Stimulated activated memory B cell treated with anti-CD40 and anti-IgM and Interleukin-4, amounts not matched to agents 10 μg/mL and 1 μg/mL and 100 μg/mL, for 72 hours (primary cell): ENCODE measurements around the gene TOMM22.

ENCODE experiments used
- ATAC-seq: fragments of 150-1000 bp; cut with Tn5 transposase; 2 replicates; pipeline ENCODE4 v1.10.0; 2021
- H3K27ac Mint-ChIP-seq: one replicate; pipeline ENCODE4 v1.8.0; 2022; ENCODE audit warnings: mild to moderate bottlenecking, mixed read lengths
- H3K27me3 Mint-ChIP-seq: one replicate; pipeline ENCODE4 v1.8.0; 2022; ENCODE audit warnings: mixed read lengths
- H3K36me3 Mint-ChIP-seq: one replicate; pipeline ENCODE4 v1.8.0; 2022; ENCODE audit warnings: mixed read lengths
- H3K4me1 Mint-ChIP-seq: one replicate; pipeline ENCODE4 v1.8.0; 2022; ENCODE audit warnings: mixed read lengths
- H3K4me3 Mint-ChIP-seq: one replicate; pipeline ENCODE4 v1.8.0; 2022; ENCODE audit warnings: mild to moderate bottlenecking, moderate library complexity, mixed read lengths
- H3K9me3 Mint-ChIP-seq: one replicate; pipeline ENCODE4 v1.8.0; 2022; ENCODE audit warnings: mixed read lengths

TOMM22 gene

DNA sequence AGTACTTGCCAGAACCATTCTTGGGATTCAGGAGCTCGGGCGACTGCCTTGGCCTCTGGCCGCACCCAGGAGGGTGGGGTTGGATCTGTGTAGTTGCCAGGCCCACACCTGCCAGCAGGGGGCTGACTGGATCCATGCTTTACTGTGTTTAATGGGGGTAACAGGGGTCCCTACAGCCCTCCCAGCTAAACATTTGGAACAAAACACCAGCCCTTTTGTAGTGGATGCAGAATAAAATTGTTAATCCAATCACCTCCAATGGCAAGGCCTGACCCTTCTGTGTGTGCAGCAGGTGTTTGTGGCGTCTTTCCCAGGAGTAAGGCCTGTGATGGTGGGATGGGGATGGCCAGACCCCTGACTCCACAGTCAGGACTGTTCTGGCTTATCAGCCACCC lies 51.6 kb downstream of the TOMM22 start:
- Mint-ChIP-seq H3K4me3 (no peak overlapping the region), H3K4me1 (peaks cover 55% of the 10 kb centered on the region), H3K27ac (peak overlapping the region; percentile 72), H3K9me3 (no peaks in the 10 kb centered on the region), H3K36me3 (peaks cover 68% of the 10 kb centered on the region), H3K27me3 (no peaks in the 10 kb centered on the region)
- ATAC-seq, result peak; percentile 67

DNA sequence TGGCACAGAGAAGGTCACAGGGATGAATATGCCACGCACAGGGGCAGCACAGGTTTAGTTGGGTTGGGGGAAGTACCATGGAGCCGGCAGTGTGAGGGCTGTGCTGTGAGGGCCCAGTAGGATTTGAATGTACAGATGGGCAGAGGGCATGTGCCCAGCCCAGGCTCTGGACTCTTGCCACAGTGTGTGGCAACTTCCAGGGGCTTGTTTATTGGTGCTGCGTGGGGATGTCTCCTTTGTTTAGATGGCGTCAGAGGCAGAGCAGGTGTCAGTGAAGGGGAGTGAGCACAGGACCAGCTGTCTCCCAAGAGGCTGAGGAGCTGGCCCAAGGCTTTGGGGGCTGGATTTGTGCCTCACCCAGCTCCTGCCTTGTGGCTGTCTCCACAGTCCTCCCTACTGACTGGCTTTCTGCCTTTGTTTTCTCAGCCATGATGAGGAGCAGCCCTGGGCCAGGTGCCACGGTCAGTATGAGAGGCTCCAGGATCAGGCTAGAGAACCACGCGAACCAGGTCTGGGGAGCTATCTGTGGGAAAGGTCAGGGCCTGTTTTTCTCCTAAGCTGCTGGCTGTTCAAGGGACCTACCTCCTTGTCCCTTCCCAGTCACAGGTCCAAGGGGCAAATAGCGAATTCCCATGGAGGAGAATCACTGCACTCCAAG lies 52.1 kb downstream of the TOMM22 start:
- peaks cover 55% of the 10 kb centered on the region for H3K4me1 Mint-ChIP-seq
- ATAC-seq, result no peak

DNA sequence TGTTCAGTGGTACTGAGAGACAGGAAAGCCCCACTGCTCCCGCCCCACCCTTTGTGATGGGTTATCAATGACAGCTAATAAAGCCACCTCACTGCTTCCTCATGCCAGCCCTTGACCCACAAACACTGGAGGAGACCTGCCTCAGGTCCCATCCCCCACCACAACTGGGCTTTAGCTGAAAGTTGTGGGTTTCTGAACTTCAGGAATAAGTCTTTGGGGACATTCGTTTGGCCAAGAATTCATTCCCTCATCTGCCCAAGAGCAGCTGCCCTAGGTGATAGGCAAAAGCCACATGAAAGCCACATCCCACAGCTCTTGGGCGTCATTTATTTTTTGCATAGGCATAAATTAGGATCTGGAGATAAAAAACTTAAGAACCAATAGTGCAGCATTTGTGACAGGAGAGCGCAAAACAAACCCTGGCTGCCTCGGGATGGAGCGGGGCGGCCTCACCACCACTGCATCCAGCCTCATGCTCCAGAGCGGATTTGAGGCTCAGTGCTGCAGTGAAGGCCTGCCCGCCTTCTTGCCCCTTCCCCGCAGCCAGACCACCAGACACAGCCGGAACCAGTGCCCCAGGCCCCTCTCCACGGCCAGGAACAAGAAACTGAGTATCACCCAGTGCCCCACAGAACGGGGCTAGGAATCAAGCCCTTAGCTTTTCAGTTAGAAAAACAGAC lies 52.8 kb downstream of the TOMM22 start:
- H3K27ac Mint-ChIP-seq, result peak overlapping the region; percentile 86
- H3K4me1 Mint-ChIP-seq, result peaks cover 55% of the 10 kb centered on the region
- ATAC-seq, result no peak
- no peaks in the 10 kb centered on the region for H3K9me3 Mint-ChIP-seq
- peaks cover 67% of the 10 kb centered on the region for H3K36me3 Mint-ChIP-seq
- no peak overlapping the region for H3K4me3 Mint-ChIP-seq
- H3K27me3 Mint-ChIP-seq, result no peaks in the 10 kb centered on the region

More for the DNA sequence above, 52.1 kb downstream of the TOMM22 start:
- Mint-ChIP-seq H3K9me3 (no peaks in the 10 kb centered on the region), H3K4me3 (no peak overlapping the region), H3K27ac (peak overlapping the region; percentile 72), H3K36me3 (peaks cover 66% of the 10 kb centered on the region), H3K27me3 (no peaks in the 10 kb centered on the region)
